ENCODE data around the gene CARD19. TPM values are rescaled to one million over a fixed set of nuclear protein-coding genes. Genes with fewer than 3 reads are reported as not detected.
A peak's percentile ranks its signal among the peaks of the same experiment; 100 is the strongest.

The CARD19 gene
- total RNA-seq, 1 donor from 2014 or later: 31.3 TPM

DNA sequence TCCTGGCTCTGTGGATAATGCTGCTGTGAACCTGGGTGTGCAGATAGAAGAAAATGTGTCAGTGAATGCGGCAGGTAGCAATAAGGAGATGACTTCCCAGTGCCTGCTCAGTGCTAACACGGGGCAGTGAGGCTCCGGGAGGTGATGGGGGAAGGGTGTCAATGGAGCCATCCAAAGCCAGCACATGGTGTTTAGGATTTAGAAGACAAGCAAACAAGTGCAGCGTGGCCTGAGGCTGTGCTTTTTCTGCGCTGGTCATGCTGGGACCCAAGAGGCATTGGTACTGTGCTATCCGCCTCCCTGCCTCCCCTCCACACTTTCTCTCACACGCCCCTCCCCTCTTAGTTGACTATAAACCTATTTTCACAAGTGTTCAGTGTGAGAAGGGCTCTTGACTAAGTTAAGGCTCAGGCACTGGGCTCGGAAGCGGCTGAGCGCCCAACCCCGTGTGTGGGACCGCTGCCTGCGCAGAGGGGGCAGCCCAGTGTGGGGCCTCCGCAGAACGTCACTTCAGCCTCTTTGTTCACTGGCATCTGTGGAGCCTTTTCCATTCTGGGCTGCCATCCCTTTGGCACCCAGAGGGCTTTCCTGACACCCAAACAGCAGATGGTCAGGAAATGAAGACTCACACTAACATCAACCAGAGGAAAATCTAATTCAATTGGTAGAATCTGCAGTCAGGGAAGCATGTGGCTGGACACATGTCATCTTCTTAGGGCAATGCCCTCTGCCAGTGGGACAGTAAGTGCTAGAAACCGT, 59.9 kb downstream of the CARD19 start:
- DNase-seq (ENCODE audit: low spot score): no peak

- no peak for DNase-seq (ENCODE audit: low spot score)
These were observed 60.5 kb downstream of the CARD19 start for GRCh38 chr9:93156475-93157008.

- DNase-seq (ENCODE audit: low spot score): peak; percentile 82
These were observed 63.8 kb downstream of the CARD19 start for GRCh38 chr9:93159601-93160471.

- DNase-seq (ENCODE audit: low spot score): no peak
These were observed 66.0 kb downstream of the CARD19 start for GRCh38 chr9:93161786-93162562.

Other genes starting within 250 kb of the CARD19 start
- gene ZNF484, start 218.2 kb upstream of the CARD19 start, total RNA-seq: 17.8 TPM
- 55.4 TPM for gene FGD3, start 148.7 kb upstream of the CARD19 start, total RNA-seq
- gene SUSD3, start 37.5 kb upstream of the CARD19 start, total RNA-seq: 3.0 TPM
- 32.1 TPM for gene NINJ1, start 38.0 kb downstream of the CARD19 start, total RNA-seq
- gene WNK2, start 87.9 kb downstream of the CARD19 start, total RNA-seq: 40.0 TPM

All from ureter (tissue), 1 donor.